ENCODE measurements around the gene NRIP1. TPM values are rescaled to one million over a fixed set of nuclear protein-coding genes. Genes with fewer than 3 reads are reported as not detected.

NRIP1 gene
- total RNA-seq, result 10 to 100 TPM; 27.3 to 40.5 TPM
- long read RNA-seq, donor 1, full-length matches to known transcripts, result 1 of 7 reads
- long read RNA-seq, donor 1, partial matches to known transcripts, result 0 of 7 reads
- long read RNA-seq, donor 1, other reads (novel, unspliced or antisense), result 6 of 7 reads
- long read RNA-seq, donor 2, full-length matches to known transcripts, result 3 of 8 reads
- long read RNA-seq, donor 2, partial matches to known transcripts, result 0 of 8 reads
- long read RNA-seq, donor 2, other reads (novel, unspliced or antisense), result 5 of 8 reads

GRCh38 chr21:15064576-15065391 is at the start of gene NRIP1:
TSS of gene NRIP1 (minus strand) at chr21:15065000. CDS start at chr21:14968192, 96,808 bp downstream.
- intact Hi-C loops (cut with DNase I), result loop anchor here in 1 of 2 donors (10.0 kb wide), 1 partner anchor 60 kb away; no protein-coding TSS in a partner anchor
- peak; percentile 98 for DNase-seq (ENCODE audit: low spot score)

- intact Hi-C loops (cut with DNase I), result no loop called here
- DNase-seq (ENCODE audit: low spot score), result no peak
Measured at GRCh38 chr21:15112858-15113257, 48.1 kb upstream of the NRIP1 start.

- no peak for DNase-seq (ENCODE audit: low spot score)
- intact Hi-C loops (cut with DNase I), result no loop called here
Measured at GRCh38 chr21:15108801-15109200, 44.0 kb upstream of the NRIP1 start.

- DNase-seq (ENCODE audit: low spot score), result no peak
- intact Hi-C loops (cut with DNase I), result no loop called here
Measured at GRCh38 chr21:15104470-15104869, 39.7 kb upstream of the NRIP1 start.

GRCh38 chr21:15098908-15099307 is 34.1 kb upstream of the NRIP1 start:
- DNase-seq (ENCODE audit: low spot score), result no peak
- intact Hi-C loops (cut with DNase I), result no loop called here

- intact Hi-C loops (cut with DNase I), result no loop called here
Measured at GRCh38 chr21:15098181-15098580, 33.4 kb upstream of the NRIP1 start.

GRCh38 chr21:15097580-15097979 is 32.8 kb upstream of the NRIP1 start:
- intact Hi-C loops (cut with DNase I), result no loop called here

More at GRCh38 chr21:15098181-15098580, 33.4 kb upstream of the NRIP1 start:
- DNase-seq (ENCODE audit: low spot score), result no peak

GRCh38 chr21:15096146-15096545 is 31.3 kb upstream of the NRIP1 start:
- DNase-seq (ENCODE audit: low spot score), result no peak
- intact Hi-C loops (cut with DNase I), result no loop called here

More at GRCh38 chr21:15097580-15097979, 32.8 kb upstream of the NRIP1 start:
- no peak for DNase-seq (ENCODE audit: low spot score)

GRCh38 chr21:15095326-15095725 is 30.5 kb upstream of the NRIP1 start:
- intact Hi-C loops (cut with DNase I), result no loop called here
- DNase-seq (ENCODE audit: low spot score), result no peak

- no peak for DNase-seq (ENCODE audit: low spot score)
- intact Hi-C loops (cut with DNase I), result no loop called here
Measured at GRCh38 chr21:15094706-15095105, 29.9 kb upstream of the NRIP1 start.

GRCh38 chr21:15093216-15093615 is 28.4 kb upstream of the NRIP1 start:
- no peak for DNase-seq (ENCODE audit: low spot score)
- intact Hi-C loops (cut with DNase I), result no loop called here

GRCh38 chr21:15092745-15093144 is 27.9 kb upstream of the NRIP1 start:
- intact Hi-C loops (cut with DNase I), result no loop called here
- DNase-seq (ENCODE audit: low spot score), result no peak

GRCh38 chr21:15090390-15090789 is 25.6 kb upstream of the NRIP1 start:
- DNase-seq (ENCODE audit: low spot score), result no peak
- intact Hi-C loops (cut with DNase I), result no loop called here

- DNase-seq (ENCODE audit: low spot score), result no peak
- intact Hi-C loops (cut with DNase I), result no loop called here
Measured at GRCh38 chr21:15088488-15088887, 23.7 kb upstream of the NRIP1 start.

- intact Hi-C loops (cut with DNase I), result no loop called here
- no peak for DNase-seq (ENCODE audit: low spot score)
Measured at GRCh38 chr21:15084668-15085067, 19.9 kb upstream of the NRIP1 start.

- intact Hi-C loops (cut with DNase I), result no loop called here
Measured at GRCh38 chr21:15080526-15080925, 15.7 kb upstream of the NRIP1 start.

GRCh38 chr21:15079269-15079668 is 14.5 kb upstream of the NRIP1 start:
- DNase-seq (ENCODE audit: low spot score), result no peak
- intact Hi-C loops (cut with DNase I), result no loop called here

More at GRCh38 chr21:15080526-15080925, 15.7 kb upstream of the NRIP1 start:
- no peak for DNase-seq (ENCODE audit: low spot score)

GRCh38 chr21:15078180-15078579 is 13.4 kb upstream of the NRIP1 start:
- intact Hi-C loops (cut with DNase I), result no loop called here
- no peak for DNase-seq (ENCODE audit: low spot score)

GRCh38 chr21:15077529-15078145 is 12.8 kb upstream of the NRIP1 start:
- DNase-seq (ENCODE audit: low spot score), result no peak
- intact Hi-C loops (cut with DNase I), result no loop called here

GRCh38 chr21:15076730-15077129 is 11.9 kb upstream of the NRIP1 start:
- DNase-seq (ENCODE audit: low spot score), result no peak
- intact Hi-C loops (cut with DNase I), result no loop called here

Data from posterior vena cava (tissue), 2 donors.